HG03457 (cell line): ENCODE data around the gene SEMA4B.

Source experiments
- ATAC-seq: cut with Tn5 transposase; IDR thresholded peaks from one replicate; pipeline ENCODE4 v1.9.1; 2021; ENCODE audit warnings: moderate number of reproducible peaks; ENCODE audit not compliant: unreplicated experiment

The SEMA4B gene

DNA sequence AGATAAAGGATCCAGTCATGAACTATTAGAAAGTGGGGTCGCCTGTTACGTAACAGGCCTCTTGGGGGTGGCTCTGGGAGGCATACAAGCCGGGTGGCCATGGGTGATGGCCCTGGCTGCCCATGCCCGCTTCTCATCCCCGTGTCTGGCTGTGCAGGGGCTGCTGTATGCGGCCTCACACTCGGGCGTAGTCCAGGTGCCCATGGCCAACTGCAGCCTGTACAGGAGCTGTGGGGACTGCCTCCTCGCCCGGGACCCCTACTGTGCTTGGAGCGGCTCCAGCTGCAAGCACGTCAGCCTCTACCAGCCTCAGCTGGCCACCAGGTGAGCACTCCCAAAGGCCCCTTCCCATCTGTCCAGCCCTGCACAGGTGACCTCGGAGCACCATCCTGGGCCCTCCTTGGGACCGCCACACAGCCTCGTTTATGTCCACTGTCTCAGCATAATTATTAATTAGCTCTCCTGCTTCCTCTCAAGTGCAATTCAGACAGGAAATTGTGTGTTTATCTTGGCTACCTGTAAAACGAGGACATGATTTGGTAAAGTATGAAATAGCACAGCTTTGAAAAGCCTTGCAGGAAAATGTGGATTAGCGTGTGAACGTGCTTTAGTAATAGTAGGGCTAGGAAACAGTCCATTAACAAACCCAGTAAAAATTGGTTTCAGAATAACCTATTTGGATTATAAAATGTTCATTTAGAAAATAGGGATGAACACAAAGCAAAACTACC, 24.5 kb downstream of the SEMA4B start:
- no peak for ATAC-seq

DNA sequence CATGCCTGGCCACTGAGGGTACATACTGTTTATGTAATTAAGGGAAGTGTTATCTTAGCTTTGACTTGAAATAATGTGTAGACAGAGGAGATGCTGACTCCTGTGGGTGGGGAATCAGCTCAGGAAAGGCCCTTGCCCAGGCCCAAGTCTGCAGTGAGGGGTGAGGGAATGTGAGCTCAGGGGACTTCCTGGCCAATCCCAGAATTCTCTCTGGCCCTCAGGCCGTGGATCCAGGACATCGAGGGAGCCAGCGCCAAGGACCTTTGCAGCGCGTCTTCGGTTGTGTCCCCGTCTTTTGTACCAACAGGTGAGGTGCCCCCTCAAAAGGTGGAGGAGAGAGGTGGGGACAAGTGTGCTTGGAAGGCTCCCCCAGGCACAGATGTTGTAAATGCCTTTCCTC, 26.2 kb downstream of the SEMA4B start:
- no peak for ATAC-seq

DNA sequence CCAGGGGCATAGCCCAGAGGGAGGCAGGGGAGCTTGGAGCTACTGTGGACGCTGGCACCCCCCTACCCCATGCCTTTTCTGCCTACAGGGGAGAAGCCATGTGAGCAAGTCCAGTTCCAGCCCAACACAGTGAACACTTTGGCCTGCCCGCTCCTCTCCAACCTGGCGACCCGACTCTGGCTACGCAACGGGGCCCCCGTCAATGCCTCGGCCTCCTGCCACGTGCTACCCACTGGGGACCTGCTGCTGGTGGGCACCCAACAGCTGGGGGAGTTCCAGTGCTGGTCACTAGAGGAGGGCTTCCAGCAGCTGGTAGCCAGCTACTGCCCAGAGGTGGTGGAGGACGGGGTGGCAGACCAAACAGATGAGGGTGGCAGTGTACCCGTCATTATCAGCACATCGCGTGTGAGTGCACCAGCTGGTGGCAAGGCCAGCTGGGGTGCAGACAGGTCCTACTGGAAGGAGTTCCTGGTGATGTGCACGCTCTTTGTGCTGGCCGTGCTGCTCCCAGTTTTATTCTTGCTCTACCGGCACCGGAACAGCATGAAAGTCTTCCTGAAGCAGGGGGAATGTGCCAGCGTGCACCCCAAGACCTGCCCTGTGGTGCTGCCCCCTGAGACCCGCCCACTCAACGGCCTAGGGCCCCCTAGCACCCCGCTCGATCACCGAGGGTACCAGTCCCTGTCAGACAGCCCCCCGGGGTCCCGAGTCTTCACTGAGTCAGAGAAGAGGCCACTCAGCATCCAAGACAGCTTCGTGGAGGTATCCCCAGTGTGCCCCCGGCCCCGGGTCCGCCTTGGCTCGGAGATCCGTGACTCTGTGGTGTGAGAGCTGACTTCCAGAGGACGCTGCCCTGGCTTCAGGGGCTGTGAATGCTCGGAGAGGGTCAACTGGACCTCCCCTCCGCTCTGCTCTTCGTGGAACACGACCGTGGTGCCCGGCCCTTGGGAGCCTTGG, 27.0 kb downstream of the SEMA4B start:
- ATAC-seq: no peak

DNA sequence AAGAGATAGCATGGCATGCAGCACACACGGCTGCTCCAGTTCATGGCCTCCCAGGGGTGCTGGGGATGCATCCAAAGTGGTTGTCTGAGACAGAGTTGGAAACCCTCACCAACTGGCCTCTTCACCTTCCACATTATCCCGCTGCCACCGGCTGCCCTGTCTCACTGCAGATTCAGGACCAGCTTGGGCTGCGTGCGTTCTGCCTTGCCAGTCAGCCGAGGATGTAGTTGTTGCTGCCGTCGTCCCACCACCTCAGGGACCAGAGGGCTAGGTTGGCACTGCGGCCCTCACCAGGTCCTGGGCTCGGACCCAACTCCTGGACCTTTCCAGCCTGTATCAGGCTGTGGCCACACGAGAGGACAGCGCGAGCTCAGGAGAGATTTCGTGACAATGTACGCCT, 27.8 kb downstream of the SEMA4B start:
- ATAC-seq: no peak

DNA sequence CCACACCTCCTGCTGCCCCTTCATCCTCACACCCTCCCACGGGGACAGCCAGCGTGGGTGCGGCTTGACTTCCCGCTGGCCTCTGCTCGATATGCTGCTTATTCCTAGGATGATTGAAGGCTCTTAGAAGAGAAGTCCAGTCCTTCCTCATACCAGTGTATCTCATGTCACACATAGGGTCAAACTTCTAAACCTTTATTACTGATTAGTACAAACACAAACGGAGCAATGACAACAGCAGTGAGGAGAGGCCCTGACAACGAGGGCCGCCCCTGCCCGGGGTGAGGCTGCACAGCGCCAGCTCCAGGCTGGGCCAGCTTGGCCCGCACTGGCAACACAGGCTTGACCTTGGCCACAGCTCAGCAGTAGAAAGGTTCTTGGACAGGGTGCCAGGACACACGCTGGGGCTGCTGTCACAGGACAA, 29.0 kb downstream of the SEMA4B start:
- no peak for ATAC-seq

DNA sequence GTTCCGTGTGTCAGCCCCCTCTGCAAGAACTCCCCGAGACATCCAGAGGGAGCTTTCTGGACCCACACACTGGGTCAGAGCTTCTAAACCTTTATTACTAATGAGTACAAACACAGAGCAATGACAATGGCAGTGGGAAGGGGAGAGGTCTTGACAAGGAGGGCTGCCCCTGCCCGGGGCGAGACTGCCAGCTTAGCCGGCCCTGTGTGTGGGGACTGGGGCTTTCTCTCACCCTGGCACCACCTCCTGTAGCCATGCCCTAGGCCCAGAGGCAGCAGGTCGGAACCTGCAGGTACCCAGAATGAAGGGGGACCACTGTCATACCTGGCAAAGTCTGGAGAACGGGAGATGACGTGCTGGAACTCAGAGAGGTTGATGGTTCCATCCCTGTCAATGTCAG, 29.5 kb downstream of the SEMA4B start:
- no peak for ATAC-seq

DNA sequence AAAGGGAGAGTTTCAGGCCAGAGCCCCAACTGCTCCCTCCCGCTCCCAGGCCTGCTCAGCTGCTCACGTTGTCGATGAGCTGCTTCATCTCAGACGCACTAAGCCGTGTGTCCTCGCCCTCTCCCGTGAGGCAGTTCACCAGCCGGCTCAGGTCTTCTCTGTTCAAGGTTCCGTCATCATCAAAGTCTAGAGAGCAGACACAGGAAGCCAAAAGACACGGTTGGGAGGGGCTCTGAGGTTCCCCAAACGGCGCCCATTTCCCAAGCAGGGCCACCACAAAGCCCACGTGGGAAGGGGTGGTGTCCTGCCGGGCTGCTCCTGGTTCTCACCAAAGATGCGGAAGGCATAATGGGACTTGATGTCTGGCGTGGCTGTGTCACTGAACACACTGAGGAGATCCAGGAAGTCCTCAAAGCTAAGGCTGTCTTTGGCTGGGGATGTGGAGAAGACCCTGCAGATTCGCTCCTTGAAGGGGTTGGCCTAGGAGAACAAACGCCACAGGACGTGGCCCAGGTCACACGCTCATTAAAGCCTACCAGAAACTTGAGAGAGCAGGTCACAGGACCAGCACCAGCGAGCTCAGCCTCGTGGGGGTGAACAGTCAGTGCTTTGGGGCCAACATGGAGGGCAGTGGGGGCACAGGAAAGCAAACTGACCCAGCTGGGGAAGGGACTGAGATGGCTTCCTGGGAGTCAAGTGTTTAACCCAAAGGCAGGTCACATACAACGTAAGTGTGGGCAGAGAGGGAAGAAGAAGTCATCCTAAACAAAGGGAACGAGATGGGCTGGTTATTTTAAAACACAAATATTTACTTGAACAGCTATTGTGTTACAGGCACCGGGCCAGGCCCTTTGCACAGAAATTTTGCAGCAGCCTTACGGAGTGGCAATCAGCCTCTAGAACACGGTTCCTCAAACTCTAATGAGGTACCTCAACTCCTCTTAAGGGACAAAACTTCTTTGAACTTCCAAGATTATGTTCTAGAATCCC, 30.2 kb downstream of the SEMA4B start:
- ATAC-seq: no peak

DNA sequence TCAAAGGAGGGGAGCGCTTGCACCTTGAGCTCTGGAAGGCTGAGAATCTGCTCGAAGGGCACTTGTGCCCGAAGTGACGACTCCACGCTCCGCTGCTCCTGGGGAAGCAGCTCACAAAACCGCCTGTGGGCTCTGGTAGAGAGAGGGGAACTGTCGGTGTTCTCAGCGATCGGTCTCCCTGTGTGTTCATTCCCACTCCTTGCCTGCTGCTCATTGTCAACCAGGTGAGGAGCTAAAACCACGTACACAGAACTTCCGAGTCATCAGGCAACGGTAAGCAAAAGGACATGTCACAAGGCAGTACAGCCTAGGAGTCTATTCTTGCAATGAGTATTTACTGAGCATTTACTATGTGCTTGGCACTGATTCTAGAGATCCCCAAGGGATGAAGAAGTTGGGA, 31.1 kb downstream of the SEMA4B start:
- ATAC-seq: no peak

DNA sequence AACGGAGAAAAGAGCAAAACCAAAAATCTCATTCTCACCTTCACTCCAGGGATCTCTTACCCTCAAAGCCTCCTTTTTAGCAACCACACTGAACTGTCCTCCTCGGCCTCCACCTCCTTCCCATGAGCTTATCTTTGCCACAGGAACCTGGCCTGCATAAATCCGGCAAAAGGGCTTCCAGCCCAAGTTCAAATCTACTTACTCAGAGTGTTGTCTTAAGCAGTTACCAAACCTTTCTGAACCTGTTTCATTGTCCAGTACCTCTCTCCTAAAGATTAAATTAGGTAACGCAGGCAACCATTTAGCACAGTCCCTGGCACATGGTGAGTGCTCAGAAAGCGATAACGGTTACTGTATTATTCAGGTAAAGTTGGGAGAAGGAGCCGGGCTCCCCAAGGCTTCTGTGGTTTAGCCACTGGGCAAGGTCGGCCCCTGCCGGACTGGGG, 31.8 kb downstream of the SEMA4B start:
- ATAC-seq: no peak

DNA sequence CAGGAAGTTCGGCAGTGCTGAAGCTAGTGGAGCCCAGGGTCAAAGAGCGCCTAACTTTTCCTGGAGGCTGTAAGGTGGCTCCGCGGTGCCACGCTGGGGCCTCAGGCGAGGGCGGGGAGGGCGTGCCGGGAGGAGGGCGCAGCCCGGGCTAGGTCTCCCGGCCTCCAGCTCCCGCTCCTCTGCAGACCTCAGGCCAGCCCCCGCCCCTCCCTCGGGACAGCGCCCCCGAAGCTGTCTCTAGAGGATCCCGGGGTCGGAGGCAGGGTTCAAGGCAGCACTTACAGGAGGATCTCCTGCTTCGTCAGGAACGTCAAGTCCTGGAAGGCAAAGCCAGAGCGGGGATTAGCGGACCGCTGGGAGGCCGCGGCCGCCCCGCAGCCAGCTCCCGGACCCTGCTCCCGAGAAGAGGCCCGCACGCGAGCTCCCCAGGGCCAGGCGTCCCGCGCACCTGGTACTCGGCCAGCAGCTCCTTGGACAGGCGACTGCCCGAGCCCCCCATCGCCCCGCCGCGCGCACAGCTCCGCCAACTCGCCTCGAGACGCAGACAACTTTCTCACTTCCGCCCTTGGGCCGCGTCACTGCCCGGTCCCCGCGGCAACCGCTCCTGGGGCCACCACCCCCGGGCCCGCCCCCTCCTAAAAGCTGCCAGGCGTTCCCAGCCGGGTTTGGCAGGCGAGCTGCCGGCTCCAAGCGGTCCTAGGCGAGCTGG, 32.4 kb downstream of the SEMA4B start, which contains the start of gene CIB1:
CIB1 (minus strand) TSS at position 555 of the 709 bp plus-strand sequence; CDS start at position 499, 56 bp downstream.
- peak; percentile 78 for ATAC-seq

DNA sequence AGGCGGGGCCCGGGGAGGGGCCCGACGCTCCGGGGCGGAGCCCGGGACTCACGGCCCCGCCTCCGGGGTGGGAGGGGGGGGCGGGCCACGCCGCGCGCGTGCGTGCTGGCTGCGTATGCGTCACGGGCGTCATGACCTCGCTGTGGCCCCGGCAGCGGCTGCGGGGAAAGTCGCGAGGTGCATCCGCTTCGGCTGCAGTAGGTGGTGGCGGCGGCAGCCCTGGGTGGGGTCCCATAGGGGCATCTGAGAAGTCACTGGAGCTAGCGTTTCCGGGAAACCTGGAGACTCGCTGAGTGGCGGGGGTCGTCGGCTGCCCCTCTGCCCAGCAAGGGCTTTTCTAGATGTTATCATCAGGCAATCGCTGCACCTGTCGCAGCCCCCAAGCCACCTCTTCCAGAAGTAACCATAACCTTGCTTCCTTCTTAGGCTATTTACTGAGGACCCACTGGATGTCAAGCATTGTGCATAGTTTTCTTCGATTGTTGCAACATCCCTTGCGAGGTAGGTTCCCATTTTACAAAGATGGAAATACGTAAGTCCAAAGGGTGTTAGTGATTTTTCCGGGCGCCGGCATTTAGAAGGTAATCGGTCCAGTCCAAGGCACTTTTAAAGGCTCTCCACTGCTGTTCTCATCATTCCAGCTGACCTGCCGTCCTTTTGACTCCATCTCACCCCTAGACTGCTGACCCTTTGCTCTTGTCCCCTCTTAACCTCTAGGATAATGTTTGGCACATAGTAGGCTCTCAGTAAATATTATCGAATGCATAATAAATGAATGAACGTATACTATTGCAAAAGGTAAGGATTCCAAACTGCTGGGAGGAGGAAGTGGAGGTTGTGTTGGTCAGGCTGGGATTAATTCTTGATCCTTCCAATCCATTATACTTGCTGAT, 33.2 kb downstream of the SEMA4B start, which contains the start of gene GDPGP1:
GDPGP1 (plus strand) TSS at position 114 of the 893 bp plus-strand sequence. CDS start 6,700 bp downstream, outside the sequence.
- peak; percentile 60 for ATAC-seq

DNA sequence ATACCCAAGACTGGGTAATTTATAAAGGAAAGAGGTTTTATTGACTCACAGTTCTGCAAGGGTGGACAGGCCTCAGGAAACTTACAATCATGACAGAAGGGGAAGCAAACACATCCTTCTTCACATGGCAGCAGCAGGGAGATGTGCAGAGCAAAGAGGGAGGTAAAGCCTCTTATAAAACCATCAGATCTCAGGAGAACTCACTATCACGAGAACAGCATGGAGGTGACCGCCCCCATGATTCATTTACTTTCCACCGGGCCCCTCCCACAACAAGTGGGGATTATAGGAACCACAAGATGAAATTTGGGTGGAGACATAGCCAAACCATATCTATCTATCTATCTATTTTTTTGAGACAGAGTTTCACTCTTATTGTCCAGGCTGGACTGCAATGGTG, 38.2 kb downstream of the SEMA4B start:
- ATAC-seq: no peak

DNA sequence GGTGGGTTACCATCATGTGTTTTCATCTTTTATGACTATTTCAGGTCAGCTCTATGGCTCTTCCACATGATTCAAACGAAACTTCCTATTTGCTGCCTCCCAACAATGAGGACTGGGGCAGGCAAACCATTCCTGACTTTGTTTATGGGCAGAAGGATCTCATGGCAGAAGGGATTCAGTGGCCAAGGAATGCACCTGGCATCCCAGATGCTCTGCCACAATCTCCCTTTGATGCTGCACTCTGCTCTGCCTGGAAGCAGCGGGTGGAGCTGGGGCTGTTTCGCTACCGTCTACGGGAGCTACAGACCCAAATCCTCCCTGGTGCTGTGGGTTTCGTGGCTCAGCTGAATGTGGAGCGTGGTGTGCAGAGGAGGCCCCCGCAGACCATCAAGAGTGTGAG, 39.7 kb downstream of the SEMA4B start:
- ATAC-seq: no peak

DNA sequence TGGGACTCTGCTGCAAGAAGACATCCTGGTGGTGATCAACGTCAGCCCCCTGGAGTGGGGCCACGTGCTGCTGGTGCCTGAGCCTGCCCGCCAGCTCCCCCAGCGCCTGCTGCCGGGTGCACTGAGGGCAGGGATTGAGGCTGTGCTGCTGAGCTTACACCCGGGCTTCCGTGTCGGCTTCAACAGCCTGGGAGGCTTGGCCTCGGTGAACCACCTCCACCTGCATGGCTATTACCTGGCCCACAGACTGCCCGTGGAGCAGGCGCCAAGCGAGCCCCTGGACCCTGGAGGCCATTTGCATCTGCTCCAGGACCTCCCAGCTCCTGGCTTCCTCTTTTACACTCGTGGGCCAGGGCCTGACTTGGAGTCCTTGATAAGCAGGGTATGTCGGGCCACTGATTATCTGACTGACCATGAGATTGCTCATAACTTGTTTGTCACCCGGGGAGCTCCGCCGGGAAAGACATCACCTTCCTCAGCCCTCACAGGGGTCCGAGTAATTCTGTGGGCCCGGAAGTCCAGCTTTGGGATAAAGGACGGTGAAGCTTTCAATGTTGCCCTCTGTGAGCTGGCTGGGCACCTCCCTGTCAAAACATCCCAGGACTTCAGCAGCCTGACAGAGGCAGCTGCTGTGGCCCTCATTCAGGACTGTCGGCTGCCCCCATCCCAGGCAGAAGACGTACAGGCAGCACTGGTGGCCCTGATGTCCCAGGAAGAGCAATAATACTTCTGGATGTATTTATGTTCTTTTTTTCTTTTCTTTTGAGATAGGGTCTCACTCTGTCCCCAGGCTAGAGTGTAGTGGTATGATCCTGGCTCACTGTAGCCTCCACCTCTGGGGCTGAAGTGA, 40.4 kb downstream of the SEMA4B start:
- no peak for ATAC-seq

DNA sequence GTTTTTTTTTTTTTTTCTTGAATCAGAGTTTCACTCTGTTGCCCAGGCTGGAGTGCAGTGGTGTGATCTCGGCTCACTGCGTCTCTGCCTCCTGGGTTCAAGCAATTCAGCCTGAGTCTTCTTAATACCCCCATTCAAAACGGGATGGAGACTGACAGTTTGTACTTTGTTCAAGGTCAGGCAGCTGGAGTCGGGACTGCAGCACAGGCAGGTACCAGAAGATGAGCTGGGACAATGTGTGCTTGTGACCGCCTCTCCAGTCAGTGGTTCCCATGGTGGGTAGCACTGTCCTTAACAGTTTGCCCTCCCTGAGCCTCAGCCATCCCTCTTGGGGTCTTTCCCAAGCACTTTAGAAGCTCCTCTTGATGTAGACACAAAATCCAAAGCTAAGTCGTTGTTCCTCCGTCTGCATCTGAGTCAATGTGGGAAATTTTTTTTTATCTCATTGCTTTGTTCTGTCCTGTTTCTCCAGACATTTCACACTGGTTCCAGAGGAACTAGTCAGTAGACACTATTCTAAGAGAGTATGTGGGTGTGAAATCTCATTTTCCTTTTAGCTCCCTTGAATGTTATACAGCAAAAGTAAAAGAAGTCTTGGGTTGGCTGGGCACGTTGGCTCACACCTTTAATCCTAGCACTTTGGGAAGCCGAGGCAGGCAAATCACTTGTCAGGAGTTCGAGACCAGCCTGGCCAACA, 43.0 kb downstream of the SEMA4B start:
- no peak for ATAC-seq

DNA sequence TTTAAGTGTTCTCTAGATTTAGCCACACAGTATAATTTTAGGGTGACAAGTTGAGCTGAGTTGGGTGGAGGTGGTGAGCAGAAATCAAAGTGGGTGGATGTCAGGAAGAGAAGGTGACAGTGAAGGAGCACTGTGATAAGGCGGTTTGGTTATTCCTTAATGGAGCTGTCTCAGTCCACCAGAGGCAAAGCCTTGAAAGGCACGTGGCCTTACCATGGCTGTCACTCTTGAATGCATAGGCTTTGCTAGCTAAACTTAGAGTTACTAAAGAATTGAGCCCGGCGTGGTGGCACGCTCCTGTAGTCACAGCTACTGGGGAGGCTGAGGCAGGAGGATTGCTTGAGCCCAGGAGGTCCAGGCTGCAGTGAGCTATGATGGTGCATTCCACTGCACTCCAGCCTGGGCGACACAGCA, 47.7 kb downstream of the SEMA4B start:
- no peak for ATAC-seq

DNA sequence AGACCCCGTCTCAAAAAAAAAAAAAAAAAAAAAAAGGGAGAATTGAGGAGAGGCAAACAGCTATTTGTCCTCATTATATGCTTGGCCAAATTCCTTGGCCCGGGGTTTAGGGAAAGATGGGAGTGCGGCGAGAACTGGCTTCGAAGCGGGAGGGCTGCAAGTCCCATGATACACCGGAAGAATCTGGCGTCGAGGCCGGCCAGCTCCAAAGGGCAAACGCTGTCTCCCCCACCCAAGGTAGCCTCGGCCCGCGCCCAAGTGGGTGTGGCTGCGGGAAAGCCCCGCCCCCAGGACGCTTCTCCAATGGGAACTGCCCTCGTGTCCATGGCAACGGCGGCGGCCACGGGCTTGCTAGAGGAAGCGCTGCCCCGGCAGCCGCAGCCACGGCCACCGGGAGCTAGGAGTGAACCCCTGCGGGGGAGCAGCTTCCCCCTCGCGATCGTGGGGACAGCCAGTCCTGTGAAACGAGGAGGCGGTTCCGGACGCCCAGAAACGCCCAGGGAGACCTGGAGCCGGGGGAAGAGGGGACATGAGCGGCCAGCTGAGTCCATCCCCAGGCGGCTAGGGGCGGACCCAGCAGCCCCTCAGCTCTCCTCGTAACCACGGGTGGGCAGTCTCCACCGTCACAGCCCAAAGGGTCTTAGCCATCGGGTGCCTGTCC, 48.2 kb downstream of the SEMA4B start, which contains the start of gene TTLL13:
TTLL13 (plus strand) TSS at position 354 of the 661 bp plus-strand sequence. CDS start 1,075 bp downstream, outside the sequence.
- ATAC-seq: no peak
